HL-60 (cell line): Measurements from ENCODE around the gene PRDM10.
A peak's percentile ranks its signal among the peaks of the same experiment; 100 is the strongest.

Experiments used
- SPI1 ChIP-seq: IDR thresholded peaks from 2 replicates; pipeline ENCODE4 v1.6.1; 2012; ENCODE audit warnings: low read depth, mild to moderate bottlenecking, borderline replicate concordance
- TF ChIP-seq, protein P1 (sequence below): IDR thresholded peaks from one replicate; pipeline ENCODE4 v1.5.1; 2011; ENCODE audit warnings: low read length, control low read depth, inconsistent platforms; ENCODE audit not compliant: insufficient read depth

DNA sequence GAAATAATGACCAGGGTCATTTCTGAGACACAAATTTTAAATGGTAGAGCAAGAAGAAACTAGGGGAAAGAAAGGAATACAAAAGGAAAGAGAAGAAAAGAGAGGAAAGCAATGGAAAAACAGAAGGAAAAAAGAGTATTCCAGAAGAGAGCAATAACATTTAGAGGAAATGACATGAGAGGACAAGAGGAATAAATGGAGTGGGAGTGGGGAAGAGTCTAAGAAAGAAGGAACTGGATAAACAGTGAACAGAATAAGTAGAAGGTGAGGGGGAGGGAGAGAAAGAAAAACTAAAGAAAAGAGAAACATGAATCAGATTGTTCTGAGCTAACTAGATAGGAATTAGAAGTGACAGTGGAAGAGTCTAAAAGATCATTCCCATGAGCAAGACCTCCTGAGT, 28.4 kb downstream of the PRDM10 start:
- TF ChIP-seq, protein P1, sequence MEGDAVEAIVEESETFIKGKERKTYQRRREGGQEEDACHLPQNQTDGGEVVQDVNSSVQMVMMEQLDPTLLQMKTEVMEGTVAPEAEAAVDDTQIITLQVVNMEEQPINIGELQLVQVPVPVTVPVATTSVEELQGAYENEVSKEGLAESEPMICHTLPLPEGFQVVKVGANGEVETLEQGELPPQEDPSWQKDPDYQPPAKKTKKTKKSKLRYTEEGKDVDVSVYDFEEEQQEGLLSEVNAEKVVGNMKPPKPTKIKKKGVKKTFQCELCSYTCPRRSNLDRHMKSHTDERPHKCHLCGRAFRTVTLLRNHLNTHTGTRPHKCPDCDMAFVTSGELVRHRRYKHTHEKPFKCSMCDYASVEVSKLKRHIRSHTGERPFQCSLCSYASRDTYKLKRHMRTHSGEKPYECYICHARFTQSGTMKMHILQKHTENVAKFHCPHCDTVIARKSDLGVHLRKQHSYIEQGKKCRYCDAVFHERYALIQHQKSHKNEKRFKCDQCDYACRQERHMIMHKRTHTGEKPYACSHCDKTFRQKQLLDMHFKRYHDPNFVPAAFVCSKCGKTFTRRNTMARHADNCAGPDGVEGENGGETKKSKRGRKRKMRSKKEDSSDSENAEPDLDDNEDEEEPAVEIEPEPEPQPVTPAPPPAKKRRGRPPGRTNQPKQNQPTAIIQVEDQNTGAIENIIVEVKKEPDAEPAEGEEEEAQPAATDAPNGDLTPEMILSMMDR, result no peak
- peak; percentile 56; the same call in 1 of the 2 replicates for TF ChIP-seq SPI1
